OCI-LY3 (cell line): ENCODE results near the gene LRPPRC.

Source experiments
- H2AFZ ChIP-seq: fragments of 200-600, 300-600 bp; shearing (Covaris generic); 2 replicates; pipeline ENCODE4 v1.6.0; 2014; ENCODE audit warnings: antibody characterized with exemption, low read depth, low read length
- H3K27ac ChIP-seq: fragments of 200-600, 300-600 bp; sonication (generic); 2 replicates; pipeline ENCODE4 v1.5.1; 2014; ENCODE audit warnings: mild to moderate bottlenecking, low read length, moderate library complexity, mixed read lengths
- H3K27me3 ChIP-seq: fragments of 200-600, 300-600 bp; sonication (generic); 2 replicates; pipeline ENCODE4 v1.6.1; 2014; ENCODE audit warnings: low read depth, low read length, mixed read lengths
- H3K36me3 ChIP-seq: fragments of 200-600, 300-600 bp; sonication (generic); replicated peaks from 2 replicates; pipeline ENCODE3; 2014; ENCODE audit warnings: low read depth, low read length, mixed read lengths
- H3K4me1 ChIP-seq: fragments of 300-600, 200-600 bp; sonication (generic); 2 replicates; pipeline ENCODE4 v1.6.1; 2014; ENCODE audit warnings: low read length, mixed read lengths
- H3K4me2 ChIP-seq: fragments of 200-600, 300-600 bp; sonication (generic); 2 replicates; pipeline ENCODE4 v1.6.1; 2014; ENCODE audit warnings: low read length, mixed read lengths
- H3K4me3 ChIP-seq: fragments of 300-600, 200-600 bp; sonication (generic); 2 replicates; pipeline ENCODE4 v1.5.1; 2014; ENCODE audit warnings: antibody characterized with exemption, mild to moderate bottlenecking, low read length, moderate library complexity
- H3K79me2 ChIP-seq: fragments of 300-600, 200-600 bp; shearing (Covaris generic); 2 replicates; pipeline ENCODE4 v1.6.1; 2014; ENCODE audit warnings: mild to moderate bottlenecking, low read length, mixed read lengths
- H3K9ac ChIP-seq: fragments of 300-600, 200-600 bp; shearing (Covaris generic); 2 replicates; pipeline ENCODE4 v1.6.0; 2014; ENCODE audit warnings: mild to moderate bottlenecking, low read length, moderate library complexity
- H3K9me3 ChIP-seq: fragments of 200-600, 300-600 bp; shearing (Covaris generic); 2 replicates; pipeline ENCODE4 v1.6.1; 2014; ENCODE audit warnings: low read length, mixed read lengths; ENCODE audit not compliant: insufficient read depth
- H4K20me1 ChIP-seq: fragments of 200-600, 300-600 bp; sonication (generic); 2 replicates; pipeline ENCODE4 v1.6.1; 2016; ENCODE audit warnings: low read length, mixed read lengths; ENCODE audit not compliant: insufficient read depth
- EZH2phosphoT487 ChIP-seq: fragments of 200-600 bp; shearing (Covaris generic); IDR thresholded peaks from 2 replicates; pipeline ENCODE4 v1.6.1; 2018; ENCODE audit warnings: antibody characterized with exemption, mixed run types, low read depth
- TF ChIP-seq, protein P1 (sequence below): fragments of 200-600, 300-600 bp; sonication (generic); IDR thresholded peaks from 2 replicates; pipeline ENCODE4 v1.5.1; 2014; ENCODE audit warnings: antibody characterized with exemption, low read length, low read depth

LRPPRC gene

DNA sequence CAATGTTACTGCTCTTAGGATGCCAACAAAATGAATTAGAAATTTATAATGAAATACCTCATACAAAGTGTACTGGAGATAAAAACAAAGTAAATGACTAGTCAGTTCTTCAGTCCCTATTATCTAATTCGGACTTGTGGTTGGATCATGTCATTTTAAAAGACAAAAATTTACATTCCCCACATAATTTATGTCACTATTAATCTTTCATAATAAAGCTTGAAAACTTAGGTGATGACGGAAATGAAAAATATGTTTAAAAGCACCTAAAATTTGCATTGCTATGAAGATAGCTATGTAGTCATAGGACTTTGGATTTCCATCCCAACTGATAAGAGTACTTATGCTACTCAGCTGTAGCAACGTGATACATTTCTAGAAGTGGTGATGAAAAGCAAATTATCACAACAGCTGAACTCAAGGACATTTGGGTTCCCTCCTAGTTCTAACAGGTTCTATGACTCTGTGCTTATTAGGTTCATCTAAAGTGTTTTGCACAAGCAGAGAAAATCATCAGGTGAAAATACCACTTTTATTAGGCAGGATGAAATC is 58.4 kb downstream of the LRPPRC start:
- Histone ChIP-seq H3K4me1 (peaks cover 10% of the 10 kb centered on the region), H3K79me2 (peaks cover 27% of the 10 kb centered on the region), H3K4me3 (no peak overlapping the region), H3K9ac (no peak overlapping the region), H3K27ac (no peak overlapping the region), H3K9me3 (no peaks in the 10 kb centered on the region), H3K27me3 (no peaks in the 10 kb centered on the region), H3K36me3 (peaks cover 50% of the 10 kb centered on the region), H3K4me2 (no peak overlapping the region), H4K20me1 (no peaks in the 10 kb centered on the region), H2AFZ (no peak overlapping the region)
- TF ChIP-seq, protein P1, sequence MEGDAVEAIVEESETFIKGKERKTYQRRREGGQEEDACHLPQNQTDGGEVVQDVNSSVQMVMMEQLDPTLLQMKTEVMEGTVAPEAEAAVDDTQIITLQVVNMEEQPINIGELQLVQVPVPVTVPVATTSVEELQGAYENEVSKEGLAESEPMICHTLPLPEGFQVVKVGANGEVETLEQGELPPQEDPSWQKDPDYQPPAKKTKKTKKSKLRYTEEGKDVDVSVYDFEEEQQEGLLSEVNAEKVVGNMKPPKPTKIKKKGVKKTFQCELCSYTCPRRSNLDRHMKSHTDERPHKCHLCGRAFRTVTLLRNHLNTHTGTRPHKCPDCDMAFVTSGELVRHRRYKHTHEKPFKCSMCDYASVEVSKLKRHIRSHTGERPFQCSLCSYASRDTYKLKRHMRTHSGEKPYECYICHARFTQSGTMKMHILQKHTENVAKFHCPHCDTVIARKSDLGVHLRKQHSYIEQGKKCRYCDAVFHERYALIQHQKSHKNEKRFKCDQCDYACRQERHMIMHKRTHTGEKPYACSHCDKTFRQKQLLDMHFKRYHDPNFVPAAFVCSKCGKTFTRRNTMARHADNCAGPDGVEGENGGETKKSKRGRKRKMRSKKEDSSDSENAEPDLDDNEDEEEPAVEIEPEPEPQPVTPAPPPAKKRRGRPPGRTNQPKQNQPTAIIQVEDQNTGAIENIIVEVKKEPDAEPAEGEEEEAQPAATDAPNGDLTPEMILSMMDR, result no peak
- TF ChIP-seq EZH2phosphoT487, result no peak

DNA sequence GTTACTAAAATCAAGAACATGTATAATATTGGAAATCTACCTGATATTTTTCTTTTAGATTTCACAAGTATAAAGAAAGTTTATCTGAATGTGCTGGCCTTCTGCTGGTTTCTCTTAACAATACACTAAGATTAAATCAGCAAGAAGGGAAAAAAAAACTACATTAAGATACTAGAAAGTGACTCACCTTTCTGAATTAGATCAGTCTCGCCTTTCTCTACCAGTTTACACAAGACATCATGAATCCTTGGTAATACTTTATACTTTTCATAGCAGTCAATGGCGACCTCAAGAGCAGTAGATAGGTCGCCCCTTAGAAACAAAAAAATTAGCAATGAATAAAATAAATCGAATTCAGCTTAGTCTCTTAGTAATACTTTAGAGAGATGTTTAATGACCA is 61.2 kb downstream of the LRPPRC start:
- TF ChIP-seq EZH2phosphoT487, result no peak
- TF ChIP-seq, protein P1, result no peak
- H3K27me3 ChIP-seq, result no peaks in the 10 kb centered on the region
- no peaks in the 10 kb centered on the region for H3K9me3 ChIP-seq
- peaks cover 26% of the 10 kb centered on the region for H3K79me2 ChIP-seq
- peaks cover 10% of the 10 kb centered on the region for H3K4me1 ChIP-seq
- peaks cover 55% of the 10 kb centered on the region for H3K36me3 ChIP-seq
- no peak overlapping the region for H2AFZ ChIP-seq
- H4K20me1 ChIP-seq, result no peaks in the 10 kb centered on the region
- H3K27ac ChIP-seq, result no peak overlapping the region
- H3K4me3 ChIP-seq, result no peak overlapping the region
- no peak overlapping the region for H3K4me2 ChIP-seq
- no peak overlapping the region for H3K9ac ChIP-seq

DNA sequence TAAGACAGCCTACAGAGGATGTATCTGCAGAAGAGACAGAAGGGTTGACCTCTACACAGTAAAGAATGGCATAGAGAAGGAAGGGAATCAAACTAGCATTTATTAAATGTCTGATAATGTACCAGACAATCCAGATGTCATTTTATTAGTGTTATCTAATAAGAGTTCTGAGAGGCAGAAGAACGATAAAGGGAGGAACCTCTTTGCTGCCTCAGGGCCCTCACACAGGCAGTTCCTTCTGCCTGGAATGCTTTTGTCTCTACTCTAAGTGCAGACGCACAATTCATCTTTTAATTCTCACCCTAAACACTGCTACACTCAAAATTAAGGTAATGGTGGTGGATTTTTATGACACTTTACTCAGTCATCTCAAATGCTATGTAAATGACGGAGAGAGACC is 64.5 kb downstream of the LRPPRC start:
- H4K20me1 ChIP-seq, result no peaks in the 10 kb centered on the region
- H3K79me2 ChIP-seq, result peaks cover 13% of the 10 kb centered on the region
- no peaks in the 10 kb centered on the region for H3K9me3 ChIP-seq
- no peak overlapping the region for H3K4me3 ChIP-seq
- TF ChIP-seq, protein P1, result no peak
- TF ChIP-seq EZH2phosphoT487, result no peak
- no peak overlapping the region for H2AFZ ChIP-seq
- H3K9ac ChIP-seq, result no peak overlapping the region
- H3K27me3 ChIP-seq, result no peaks in the 10 kb centered on the region
- H3K4me1 ChIP-seq, result peaks cover 14% of the 10 kb centered on the region
- H3K27ac ChIP-seq, result no peak overlapping the region
- no peak overlapping the region for H3K4me2 ChIP-seq
- H3K36me3 ChIP-seq, result peaks cover 61% of the 10 kb centered on the region

DNA sequence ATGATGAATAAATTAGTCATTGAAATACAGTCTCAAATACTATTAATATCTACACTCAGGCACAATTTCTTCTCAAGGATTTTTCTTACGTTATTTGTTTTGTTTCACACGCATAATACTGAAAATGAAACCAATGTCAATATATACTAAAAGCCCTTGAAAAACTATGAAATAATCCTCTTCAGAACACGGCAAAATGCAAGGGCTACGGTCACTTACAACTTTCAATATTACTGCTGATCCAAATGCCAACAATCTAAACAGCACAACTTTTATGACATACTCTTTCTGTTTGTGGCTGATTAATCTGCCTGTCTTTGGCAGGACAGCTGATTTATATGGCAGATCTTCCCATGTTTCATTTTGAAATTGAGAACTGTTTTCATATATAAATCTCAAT is 68.3 kb downstream of the LRPPRC start:
- TF ChIP-seq, protein P1, result no peak
- no peak for TF ChIP-seq EZH2phosphoT487

More for the DNA sequence above, 68.3 kb downstream of the LRPPRC start:
- Histone ChIP-seq H3K27ac (no peak overlapping the region), H3K4me2 (no peak overlapping the region; the same call in 1 of the 2 replicates), H3K4me1 (peaks cover 5% of the 10 kb centered on the region; the same call in 1 of the 2 replicates), H3K27me3 (no peaks in the 10 kb centered on the region), H3K9ac (no peak overlapping the region), H4K20me1 (no peaks in the 10 kb centered on the region), H3K36me3 (peaks cover 57% of the 10 kb centered on the region), H3K79me2 (peaks cover 5% of the 10 kb centered on the region), H2AFZ (no peak overlapping the region), H3K9me3 (no peaks in the 10 kb centered on the region), H3K4me3 (no peak overlapping the region)
